Activated T-helper 9 cell treated with anti-CD3 and anti-CD28 coated beads, Interleukin-2, amount 50 U/mL, for 16 hours (primary cell): Measurements from ENCODE around the gene SLC16A3.
"Not testable (repeated sequence)": the region's sequence is repeated elsewhere in the genome, so short reads cannot be mapped to it uniquely, and the experiment has no call there.

Experiments used
- DNase-seq: peaks from one replicate; pipeline ENCODE4 v3.0.0-alpha.2; 2020; ENCODE audit warnings: low read depth

SLC16A3 gene

DNA sequence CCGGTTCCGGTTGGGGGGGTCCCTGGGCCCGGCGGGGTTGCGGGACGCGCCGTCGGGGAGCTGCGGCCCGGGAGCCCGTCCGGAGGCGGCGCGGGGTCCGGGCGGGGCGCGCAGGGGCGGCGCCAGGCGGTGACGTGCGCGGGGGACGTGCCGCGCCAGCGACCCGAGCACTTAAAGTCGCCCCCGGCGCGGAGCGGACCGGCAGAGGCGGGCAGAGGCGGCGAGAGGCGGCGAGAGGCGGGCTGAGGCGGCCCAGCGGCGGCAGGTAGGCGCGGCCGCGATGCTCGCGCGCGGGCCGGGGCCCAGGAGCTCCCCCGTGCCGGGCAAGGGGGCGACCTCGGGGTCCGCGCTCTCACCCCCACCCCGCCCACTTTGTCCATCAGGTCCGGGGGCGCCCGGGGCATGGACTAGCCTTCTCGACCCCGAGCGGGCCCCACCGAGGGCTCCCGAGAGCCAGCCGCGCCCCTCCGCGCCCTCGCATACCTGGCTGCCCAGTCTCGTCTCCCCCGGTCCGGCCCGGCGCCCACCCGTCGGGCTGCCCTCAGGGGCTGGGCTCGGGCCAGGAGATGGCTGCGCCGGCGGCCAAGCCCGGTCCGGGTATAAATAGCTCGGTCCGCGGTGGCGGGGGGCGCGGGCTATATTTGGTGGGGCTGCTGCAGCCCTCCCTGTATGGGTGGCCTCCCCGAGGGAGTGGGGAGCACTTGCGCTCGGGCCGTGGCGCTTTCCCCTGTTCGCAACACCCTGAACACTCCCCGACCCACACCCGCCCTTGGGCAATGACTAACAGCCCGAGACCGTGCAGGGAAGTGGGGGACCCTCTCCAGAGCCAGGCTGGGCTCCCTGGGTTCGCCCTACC is at the start of gene SLC16A3:
Gene SLC16A3, plus strand, starts transcription at position 201 of the 856 bp plus-strand sequence. CDS start 6,967 bp downstream, outside the sequence.
- peak; percentile 53 for DNase-seq

DNA sequence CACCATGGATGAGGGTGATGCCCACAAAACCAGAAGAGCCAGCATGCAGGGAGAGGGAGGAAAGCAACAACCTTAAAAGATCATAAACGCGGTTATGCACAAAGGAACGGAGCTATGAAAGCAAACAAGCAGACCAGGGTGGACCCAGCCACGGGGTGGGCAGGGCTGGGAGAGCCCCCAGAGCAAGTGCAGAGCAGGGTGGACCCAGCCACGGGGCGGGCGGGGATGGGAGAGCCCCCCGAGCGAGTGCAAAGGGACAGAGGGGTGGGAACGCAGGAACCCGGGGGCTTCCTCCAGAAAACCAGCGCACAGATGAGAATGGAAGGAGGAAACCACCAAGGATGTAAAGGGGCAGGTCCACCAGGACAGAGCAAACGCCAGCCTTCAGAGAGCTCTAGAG is 49.4 kb upstream of the SLC16A3 start:
- DNase-seq: no peak

DNA sequence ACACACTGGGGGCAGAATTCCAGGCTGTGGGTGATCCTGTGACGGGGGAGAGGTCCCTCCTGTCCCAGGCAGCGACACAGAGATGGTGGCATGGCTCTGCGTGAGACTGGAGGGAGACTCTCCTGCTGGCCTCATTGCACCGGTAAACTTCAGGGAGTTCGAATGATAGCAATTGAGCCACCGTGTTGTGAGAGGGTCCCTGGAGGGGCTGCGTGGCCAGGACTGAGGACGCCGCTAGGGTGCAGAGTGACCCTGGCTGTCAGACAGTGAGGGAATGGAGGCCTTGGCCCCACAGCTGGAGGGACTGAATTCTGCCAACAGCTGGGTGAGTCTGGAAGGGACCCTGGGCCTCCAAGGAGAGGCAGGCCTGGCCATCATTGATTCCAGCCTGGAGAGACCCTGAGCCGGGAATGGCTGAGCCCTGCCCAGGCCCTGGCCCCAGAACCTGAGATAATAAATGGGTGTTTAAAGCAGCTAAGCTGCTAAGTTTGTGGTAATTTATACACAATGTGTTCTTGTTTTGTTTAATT is 48.8 kb upstream of the SLC16A3 start:
- DNase-seq: no peak

DNA sequence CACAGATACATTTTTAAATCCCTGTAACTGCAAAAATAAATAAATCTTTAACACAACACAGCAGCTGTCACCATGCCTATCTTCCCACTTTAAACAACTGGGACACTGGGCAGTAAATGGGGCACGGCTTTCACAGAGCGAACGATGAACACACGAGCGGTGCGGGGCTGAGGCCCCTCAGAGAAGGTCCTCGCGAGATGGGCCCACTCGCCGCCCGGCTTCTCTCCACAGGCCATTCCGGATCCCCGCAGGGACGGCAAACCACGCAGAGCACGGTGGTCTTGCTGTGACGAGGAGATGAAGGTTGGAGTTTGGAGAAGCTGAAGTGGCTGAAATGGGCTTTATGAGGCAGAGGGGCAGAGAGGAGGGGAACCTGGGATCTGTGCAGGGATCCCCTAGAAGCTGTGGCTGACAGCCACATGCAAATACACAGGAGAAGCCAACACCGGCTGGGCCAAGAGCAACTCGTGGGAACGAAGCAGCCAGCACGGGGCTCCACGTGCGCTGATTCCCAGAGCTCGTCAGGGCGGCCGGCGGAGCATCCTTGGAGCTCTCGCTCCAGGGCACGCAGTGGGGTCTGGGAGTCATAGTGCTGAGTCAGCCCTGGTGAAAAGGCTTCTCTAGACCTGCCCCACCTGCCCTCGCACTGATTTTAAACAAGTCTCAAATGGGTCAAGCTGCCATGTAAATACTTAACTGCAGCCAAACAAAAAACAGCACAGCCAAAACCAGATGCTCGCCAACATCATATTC is 47.9 kb upstream of the SLC16A3 start:
- no peak for DNase-seq

DNA sequence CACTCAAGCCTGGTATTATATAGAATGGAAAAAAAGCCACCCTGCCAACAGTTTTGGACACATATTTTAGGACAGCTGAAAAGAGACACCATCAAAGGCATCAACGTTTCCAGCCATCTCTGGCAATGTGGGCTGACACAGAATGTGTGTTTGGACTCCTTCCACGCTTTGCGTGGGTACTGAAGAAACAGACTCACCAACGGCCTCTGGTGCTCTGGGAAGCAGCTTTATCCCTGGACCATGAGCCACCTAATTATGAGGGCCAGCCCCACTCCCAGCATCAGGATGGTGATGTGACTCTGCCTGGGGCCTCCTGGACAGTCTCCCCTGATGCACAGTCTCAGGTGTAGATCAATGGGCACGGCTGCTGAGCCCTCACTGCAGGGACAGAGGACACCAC is 44.1 kb upstream of the SLC16A3 start:
- no peak for DNase-seq

DNA sequence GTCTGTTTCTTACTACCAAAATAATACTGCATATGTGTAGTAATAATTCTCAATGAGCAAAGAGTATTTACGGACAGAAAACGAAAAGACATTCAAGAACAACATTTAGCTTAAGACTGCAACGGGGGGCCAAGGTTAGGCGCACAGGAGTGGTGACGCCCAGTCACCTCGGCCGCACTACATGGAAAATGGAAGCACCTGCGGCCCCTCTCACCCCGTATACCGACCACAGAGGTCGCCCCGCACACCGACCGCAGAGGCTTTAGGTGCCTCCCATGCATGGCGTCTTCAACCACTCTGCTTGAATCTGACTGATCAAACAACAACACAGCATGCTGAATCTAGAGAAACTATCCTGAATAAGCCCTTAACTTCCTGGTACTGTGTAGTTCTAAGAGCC is 42.6 kb upstream of the SLC16A3 start:
- DNase-seq: no peak

DNA sequence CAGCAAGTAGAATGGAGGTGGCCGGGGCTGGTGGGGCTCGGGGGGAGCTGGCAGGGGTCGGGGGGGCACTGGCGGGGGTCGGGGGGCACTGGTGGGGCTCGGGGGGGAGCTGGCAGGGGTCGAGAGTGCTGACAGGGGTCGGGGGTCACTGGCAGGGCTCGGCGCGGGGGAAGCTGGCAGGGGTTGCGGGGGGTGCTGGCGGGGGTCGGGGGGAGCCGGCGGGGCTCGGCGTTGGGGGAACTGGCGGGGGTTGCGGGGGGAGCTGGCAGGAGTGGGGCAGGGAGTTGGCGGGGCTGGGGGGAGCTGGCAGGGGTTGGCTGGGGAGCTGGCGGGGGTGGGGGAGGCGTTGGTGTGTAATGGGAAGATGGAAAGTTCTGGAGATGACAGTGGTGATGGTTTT is 41.3 kb upstream of the SLC16A3 start:
- DNase-seq: no peak

DNA sequence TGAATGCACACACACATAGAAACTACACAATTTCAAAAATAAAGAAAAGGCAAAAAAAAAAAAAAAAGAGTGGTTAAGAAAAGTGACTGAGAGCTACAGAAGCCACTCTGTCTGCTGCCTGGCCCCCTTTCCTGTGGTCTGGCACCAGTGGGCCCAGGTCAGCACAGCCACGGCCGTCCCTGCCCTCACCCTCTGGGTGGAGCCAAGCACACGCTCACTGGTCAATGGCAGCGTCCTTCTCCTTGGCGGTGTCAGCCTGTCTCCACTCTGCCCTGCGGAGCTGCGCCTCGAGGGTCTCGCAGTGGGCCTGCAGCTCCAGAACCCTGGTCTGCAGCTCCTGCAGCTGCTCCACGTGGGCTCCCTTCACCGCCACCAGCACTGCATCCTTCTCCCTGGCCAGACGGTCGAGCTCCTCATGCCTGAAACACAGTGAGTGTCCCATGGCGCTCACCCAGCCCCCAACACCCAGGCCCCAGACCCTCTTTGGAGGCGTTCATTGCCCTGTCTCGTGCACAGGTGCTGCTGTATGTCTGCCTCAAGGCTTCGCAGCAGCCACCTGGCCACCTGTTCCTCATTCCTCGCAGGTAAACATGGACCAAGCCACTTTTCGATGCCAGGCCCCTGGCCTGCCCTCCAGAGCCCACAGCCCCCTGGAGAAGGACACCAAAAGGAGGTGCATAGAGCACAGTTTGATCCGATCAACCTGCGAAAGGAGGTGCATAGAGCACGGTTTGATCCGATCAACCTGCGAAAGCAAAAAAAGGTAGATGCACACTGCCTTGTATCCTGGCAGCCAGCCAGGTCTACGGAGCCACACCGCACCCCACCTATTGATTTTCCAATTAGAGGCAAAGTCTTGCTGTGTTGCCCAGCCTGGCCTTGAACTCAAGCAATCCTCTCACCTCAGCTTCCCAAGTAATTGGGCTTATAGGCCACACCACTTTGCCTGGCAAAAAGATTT is 40.6 kb upstream of the SLC16A3 start:
- no peak for DNase-seq

DNA sequence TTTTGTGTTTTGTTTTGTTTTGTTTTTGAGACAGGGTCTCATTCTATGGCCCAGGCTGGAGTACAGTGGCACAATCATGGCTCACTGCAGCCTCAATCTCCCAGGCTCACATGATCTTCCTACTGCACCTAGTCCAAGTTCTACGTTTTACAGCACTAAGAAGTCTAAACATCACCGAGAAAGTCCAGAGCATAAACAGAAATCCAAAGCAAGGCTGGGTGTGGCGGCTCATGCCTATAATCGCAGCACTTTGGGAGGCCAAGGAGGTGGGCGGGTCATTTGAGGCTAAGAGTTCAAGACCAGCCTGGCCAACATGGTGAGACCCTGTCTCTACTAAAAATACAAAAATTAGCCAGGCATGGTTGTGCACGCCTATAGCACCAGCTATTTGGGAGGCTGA is 35.8 kb upstream of the SLC16A3 start:
- not testable (repeated sequence) for DNase-seq

DNA sequence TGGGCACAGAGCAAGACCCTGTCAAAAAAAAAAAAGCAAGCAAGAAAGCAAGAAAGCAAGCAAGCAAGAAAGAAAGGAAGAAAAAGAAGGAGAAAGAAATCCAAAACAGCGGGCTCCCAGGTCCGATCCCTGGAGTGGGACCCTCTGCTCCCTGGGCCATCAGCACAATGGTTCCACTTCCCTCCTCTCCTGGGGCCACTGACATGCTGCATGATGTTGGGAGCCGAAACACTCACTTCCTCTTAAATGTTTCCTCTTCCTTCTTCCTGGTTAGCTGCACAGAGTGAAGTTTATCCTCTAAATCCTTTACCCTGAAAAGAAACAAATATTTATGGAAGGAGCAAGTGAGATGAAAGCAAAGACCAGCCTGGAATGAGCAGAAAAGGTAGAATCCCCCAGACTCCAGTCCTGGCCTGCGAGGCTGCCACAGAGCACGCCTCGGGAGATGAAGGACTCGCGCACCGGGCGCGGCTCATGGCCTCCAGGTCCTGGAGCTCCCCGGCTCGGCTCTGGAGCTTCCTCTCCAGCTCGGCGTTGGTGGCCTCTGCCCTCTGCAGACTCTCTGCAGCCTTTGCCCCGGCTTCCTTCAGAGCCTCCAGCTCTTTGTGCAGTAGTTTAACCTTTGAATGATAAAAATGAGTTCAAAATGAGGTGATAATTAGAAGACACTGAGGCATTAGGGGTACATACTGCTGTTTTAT is 35.2 kb upstream of the SLC16A3 start:
- no peak for DNase-seq

DNA sequence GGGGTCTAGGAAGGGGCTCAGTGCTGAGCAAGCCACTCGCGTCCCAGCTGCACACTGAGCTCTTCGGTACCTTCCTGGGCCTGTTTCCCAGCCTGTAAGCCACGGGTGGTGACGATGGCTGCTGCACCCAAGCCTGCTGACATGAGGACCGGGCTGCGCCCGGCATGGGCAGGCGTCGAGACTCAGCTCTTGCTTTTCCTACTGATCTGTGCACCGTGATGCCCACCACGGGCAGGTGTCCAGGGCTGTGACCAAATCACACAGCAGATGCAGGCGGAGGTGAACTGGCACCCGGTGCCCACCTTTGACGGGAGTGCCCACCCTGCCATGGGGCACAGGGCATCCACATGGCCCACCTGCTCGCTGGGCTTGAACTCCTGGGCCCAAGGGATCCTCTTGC is 34.1 kb upstream of the SLC16A3 start:
- DNase-seq: no peak

DNA sequence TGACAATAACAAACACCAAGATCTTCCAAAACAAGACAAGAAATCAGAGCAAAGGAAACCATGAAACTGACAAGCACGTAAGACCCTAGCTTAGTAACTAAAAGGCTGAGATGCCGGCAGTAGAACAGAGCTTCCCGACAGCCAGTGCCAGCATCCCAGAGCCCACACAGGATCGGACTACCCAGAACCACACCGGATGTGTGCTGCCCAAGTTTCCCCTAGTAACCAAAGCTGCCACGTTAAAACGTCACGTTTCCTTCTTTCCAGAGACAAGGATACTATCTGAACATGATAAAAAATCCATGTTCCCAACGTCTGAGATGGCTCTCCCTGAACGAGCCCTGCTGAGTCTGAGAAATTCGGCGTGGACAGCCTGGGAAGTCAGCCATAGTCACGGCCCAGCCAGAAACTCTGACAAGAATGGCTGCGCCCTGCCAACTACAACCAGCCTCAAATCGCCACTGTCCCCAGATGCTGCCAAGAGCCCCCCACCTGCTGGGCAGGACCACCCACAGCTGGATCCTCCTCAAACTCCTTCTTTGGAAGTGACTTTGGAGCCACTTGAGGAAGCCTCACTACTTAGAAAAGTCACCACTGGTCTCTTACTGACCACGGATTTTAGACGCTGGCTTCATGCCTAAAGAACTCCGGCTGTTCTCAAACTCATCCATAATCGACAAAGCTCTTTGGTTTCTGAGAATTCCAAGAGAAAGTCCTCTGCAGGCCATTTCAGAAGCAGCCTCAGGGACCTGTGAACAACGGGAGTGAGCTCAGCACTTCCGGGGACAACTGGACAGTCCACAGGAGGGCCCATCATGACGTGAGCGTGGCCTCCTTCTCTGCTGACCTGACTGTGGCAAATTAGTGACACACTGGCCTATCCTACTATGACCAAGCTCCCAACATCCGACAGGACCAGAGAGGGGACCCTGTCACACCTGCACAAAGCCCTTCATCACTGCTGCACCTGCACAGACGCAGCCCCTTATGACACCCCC is 32.9 kb upstream of the SLC16A3 start:
- DNase-seq: no peak

DNA sequence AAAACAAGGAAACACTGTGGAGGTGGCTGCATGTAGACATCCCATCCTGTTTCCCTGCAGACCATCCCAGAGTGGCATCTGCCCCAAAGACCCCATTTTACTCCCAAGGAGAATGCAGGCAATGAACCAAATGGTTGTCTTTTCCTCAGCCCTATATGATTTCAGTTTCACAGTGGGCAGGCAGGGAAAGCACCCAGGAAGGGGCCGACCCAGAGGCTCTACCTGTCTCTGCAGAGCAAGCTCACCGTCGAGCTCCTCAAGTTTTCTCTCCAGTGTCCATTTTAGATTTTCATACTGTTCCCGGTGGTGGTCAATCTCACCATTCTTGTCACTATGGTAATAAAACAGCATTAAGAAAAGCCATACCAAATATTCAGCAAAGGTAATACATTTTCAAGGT is 30.8 kb upstream of the SLC16A3 start:
- no peak for DNase-seq

DNA sequence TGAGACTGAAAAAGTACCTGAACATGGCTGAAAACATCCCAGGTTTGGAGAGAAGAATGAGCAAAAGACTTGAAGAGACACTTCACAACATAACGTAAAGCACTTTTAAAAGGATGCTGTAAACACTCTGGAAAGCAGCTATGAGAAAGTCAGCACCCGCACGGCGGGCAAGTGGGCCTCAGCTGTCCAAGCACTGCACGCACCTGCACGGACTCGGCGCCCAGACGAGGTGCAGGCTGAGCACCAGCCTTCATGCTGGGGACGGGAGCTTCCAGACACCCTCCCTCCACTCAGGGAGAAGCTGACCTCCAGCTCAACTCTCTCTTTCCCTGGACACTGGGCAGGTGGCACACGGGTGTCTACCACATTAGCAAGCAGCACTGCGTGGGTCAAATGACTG is 29.3 kb upstream of the SLC16A3 start:
- DNase-seq: no peak

DNA sequence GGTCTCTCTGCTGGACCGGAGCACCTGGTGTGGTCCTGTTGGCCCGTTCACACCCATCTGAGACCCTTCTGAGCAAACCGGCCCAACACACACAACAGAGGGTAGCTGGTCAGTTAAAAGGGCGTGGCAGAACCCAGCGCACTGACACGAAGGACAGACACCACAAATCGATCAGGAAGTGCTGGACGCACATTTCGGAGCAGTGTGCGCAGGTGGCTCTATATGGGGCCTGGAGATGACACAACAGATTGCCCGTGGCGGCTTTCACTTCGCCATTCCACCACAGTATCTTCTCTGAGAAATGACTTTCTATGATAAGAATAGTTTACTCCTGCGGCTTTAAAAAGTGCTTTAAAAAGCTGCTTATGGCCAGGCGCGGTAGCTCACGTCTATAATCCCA is 28.7 kb upstream of the SLC16A3 start:
- no peak for DNase-seq

DNA sequence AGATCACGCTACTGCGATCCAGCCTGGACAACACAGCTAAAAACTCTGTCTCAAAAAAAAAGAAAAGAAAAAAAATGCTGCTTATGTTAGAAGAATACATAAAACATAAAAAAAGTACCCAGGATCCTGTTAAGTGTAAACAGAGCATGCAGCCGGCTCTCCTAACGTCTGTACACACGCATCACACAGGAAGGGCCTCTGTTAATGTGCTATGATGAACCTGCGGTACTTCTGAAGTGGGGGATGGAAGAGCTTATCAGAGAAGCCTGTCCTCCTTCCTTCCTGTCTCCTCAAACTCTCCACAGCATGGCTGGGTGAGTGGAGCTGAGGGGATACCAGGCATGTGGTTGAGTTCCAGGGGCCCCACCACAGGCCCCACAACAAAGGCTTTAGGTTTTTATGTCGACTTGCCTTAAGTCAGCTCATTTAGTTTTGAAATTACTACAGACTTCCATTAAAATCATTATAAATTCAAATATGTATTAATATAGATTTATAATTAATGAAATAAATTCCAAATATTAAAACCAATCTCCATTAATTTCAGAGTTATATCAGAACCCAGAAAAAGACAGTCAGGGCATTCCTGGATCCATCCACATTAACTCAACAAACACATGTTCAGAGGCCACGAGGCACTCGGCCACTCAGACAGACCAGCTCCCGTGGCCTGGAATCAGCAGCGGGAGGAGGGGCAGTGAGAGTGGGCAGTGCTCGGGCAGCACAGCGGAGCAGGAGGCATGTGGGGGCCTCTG is 27.9 kb upstream of the SLC16A3 start:
- DNase-seq: peak; percentile 45

DNA sequence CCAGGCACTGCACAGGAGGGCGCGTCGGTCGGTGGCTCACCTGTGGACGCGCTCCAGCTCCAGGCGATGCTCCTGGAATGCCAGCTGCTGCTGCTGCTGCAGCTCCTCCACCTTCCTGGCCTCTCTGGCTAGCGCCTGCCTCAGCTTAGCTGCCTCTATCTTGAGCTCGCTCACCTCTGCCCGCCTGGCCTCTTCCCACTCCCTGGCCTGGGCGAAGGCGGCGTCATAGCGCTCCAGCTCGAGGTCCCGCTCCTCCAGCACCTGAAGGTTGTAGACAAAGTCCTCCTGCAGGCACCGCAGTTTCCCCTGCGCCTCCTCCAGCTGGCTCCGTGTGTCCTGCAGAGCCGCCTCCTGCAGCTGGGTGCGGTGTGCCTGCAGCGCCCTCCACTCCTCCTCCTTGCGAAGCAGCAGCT is 27.3 kb upstream of the SLC16A3 start:
- DNase-seq: no peak

DNA sequence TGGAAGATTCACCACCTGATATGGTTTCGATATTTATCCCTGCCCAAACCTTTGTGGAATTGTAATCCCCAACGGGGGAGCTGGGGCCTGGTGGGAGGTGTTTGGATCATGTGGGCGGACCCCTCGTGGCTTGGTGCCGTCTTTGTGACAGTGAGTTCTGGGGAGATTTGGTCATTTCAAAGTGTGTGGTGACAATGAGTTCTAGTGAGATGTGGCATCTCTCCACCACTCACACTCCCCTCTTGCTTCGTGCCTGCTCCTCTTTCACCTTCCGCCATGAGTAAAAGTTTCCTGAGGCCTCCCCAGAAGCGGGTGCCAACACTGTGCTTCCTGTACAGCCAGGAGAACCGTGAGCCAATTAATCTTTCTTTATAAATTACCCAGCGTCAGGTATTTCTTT is 25.9 kb upstream of the SLC16A3 start:
- DNase-seq: no peak

DNA sequence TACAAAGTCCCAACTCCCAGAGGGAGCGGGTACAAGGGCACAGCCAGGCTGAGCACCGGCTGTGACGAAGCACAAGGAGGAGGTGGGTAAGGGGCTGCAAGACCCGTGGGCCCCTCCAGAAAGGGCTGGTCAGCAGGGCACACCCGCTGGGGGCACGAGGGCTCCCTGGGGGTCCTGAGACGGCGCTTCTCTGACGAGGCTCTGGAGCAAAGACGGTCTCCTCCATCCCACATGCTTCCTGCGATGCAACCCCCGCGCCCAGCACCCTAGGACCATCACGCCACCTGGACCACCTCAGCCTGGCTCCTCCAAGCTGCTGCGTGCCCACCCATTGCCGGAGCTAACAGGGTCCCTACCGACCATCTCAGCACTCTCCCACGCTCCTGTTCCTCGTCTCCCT is 24.9 kb upstream of the SLC16A3 start:
- DNase-seq: no peak
